ENCODE results near the gene LYPD8.

The LYPD8 gene

GRCh38 chr1:248757784-248758195 lies 2.2 kb upstream of the LYPD8 start:
- no peak for DNase-seq (ENCODE audit: low read depth)

GRCh38 chr1:248756636-248757035 lies 1.1 kb upstream of the LYPD8 start:
- no peak for DNase-seq (ENCODE audit: low read depth)

GRCh38 chr1:248756151-248756550 lies 592 bp upstream of the LYPD8 start:
- DNase-seq (ENCODE audit: low read depth) = no peak

- no peak for DNase-seq (ENCODE audit: low read depth)
Measured at GRCh38 chr1:248753708-248754280, 1.8 kb downstream of the LYPD8 start.

- no peak for DNase-seq (ENCODE audit: low read depth)
Measured at GRCh38 chr1:248753029-248753594, 2.4 kb downstream of the LYPD8 start.

- DNase-seq (ENCODE audit: low read depth) = no peak
Measured at GRCh38 chr1:248752161-248753028, 3.2 kb downstream of the LYPD8 start.

GRCh38 chr1:248751635-248752034 lies 3.9 kb downstream of the LYPD8 start:
- DNase-seq (ENCODE audit: low read depth) = no peak

GRCh38 chr1:248751142-248751541 lies 4.4 kb downstream of the LYPD8 start:
- DNase-seq (ENCODE audit: low read depth) = no peak

- no peak for DNase-seq (ENCODE audit: low read depth)
Measured at GRCh38 chr1:248750496-248750895, 5.1 kb downstream of the LYPD8 start.

- DNase-seq (ENCODE audit: low read depth) = no peak
Measured at GRCh38 chr1:248748211-248748610, 7.3 kb downstream of the LYPD8 start.

- no peak for DNase-seq (ENCODE audit: low read depth)
Measured at GRCh38 chr1:248740876-248741275, 14.7 kb downstream of the LYPD8 start.

- no peak for DNase-seq (ENCODE audit: low read depth)
Measured at GRCh38 chr1:248739572-248740205, 15.9 kb downstream of the LYPD8 start.

GRCh38 chr1:248737457-248737856 lies 18.1 kb downstream of the LYPD8 start:
- DNase-seq (ENCODE audit: low read depth) = no peak

GRCh38 chr1:248736977-248737376 lies 18.6 kb downstream of the LYPD8 start:
- no peak for DNase-seq (ENCODE audit: low read depth)

GRCh38 chr1:248733566-248733965 lies 22.0 kb downstream of the LYPD8 start:
- no peak for DNase-seq (ENCODE audit: low read depth)

GRCh38 chr1:248730507-248731335 lies 24.8 kb downstream of the LYPD8 start:
- DNase-seq (ENCODE audit: low read depth) = no peak

- no peak for DNase-seq (ENCODE audit: low read depth)
Measured at GRCh38 chr1:248714248-248714647, 41.3 kb downstream of the LYPD8 start.

- no peak for DNase-seq (ENCODE audit: low read depth)
Measured at GRCh38 chr1:248710305-248710900, 45.2 kb downstream of the LYPD8 start.

GRCh38 chr1:248704606-248705005 lies 51.0 kb downstream of the LYPD8 start:
- DNase-seq (ENCODE audit: low read depth) = no peak

- DNase-seq (ENCODE audit: low read depth) = no peak
Measured at GRCh38 chr1:248703674-248704073, 51.9 kb downstream of the LYPD8 start.

- DNase-seq (ENCODE audit: low read depth) = no peak
Measured at GRCh38 chr1:248702714-248703113, 52.8 kb downstream of the LYPD8 start, which contains the start of gene OR14I1. Gene OR14I1 (minus strand): TSS chr1:248702766.

All from activated gamma-delta T cell treated with anti-CD3 and anti-CD28 coated beads, Interleukin-2, amount 50 U/mL, for 16 hours (primary cell).